ENCODE results near the gene TTF2.

Gene TTF2

GRCh38 chr1:117047271-117047670 is 12.9 kb upstream of the TTF2 start:
- no peak for DNase-seq

GRCh38 chr1:117049857-117050256 is 10.3 kb upstream of the TTF2 start:
- no peak for DNase-seq

GRCh38 chr1:117051224-117052064 is 8.7 kb upstream of the TTF2 start:
- no peak for DNase-seq

DNA sequence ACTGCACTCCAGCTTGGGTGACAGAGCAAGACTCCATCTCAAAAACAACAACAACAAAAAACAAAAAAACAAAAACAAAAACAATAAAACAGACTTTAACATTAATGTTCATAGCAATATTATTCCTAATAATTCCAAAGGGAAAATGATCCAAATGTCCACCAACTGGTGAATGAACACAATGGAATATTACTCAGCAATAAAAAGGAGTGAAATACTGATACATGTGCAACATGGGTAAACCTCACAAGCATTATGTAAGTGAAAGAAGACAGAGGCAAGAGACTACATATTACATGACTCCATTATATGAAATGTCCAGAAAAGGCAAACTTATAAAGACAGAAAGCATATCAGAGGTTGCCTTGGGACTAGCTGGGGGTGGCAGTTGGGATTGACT is 6.1 kb upstream of the TTF2 start:
- DNase-seq = no peak

DNA sequence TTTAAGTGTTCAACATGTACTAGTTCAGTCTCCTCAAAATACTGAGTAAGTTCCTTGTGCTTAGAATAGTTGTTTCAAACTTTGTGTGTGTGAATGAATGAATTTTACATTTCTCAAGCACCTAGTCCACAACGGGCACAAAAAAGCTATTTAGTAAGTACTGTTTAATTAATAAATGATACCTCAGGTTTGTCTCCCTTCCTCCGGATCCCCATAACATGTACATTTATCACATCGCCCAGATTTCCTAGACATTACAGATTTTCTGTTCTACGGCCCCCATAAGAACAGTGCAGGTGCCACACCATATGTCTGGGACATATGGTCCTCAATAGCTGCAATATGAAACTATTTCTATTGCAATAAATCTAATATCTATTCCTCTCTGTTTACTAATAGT is 1.3 kb upstream of the TTF2 start:
- DNase-seq = peak; percentile 59

- no peak for DNase-seq
These were observed 820 bp upstream of the TTF2 start for GRCh38 chr1:117059334-117059677.

DNA sequence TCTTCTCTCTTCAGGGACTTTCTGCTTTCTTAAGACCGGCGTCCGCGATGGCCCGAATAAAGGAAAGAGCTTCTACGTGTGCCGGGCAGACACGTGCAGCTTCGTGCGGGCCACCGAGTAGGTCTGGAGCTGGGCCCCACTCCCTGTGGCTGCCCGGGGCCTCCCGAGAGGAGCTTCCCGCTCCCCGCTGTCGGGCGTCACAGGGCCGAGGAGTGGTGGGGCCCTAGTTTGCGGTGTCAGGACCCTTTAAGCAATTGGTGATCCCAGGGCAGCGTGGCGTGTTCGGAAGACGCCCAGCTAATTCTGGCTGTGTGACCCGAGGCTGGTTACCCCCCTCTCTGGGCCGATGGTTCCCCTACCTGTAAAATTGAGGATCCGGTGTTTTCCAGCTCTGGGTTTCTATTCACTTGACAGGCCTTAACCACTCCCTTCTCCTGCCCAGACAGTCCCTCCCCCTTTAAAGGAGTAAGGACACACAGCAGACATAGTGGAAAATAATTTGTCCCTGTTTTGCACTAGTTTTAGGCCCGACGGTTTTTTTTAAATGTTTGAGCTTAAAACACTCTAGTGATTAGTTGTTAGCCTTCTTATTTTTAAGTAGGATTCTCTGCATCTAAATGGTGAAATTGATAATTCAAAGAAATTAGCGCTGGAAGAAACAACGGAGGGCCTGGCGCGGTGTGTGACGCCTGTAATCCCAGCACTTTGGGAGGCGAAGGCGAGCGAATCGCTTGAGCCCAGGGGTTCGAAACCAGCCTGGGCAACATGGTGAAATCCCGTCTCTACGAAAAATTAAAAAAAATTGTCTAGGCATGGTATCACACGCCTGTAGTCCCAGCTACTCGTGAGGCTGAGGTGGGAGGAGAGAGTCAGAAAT is 553 bp downstream of the TTF2 start:
- DNase-seq = no peak

- no peak for DNase-seq
These were observed 1.9 kb downstream of the TTF2 start for GRCh38 chr1:117061986-117062415.

DNA sequence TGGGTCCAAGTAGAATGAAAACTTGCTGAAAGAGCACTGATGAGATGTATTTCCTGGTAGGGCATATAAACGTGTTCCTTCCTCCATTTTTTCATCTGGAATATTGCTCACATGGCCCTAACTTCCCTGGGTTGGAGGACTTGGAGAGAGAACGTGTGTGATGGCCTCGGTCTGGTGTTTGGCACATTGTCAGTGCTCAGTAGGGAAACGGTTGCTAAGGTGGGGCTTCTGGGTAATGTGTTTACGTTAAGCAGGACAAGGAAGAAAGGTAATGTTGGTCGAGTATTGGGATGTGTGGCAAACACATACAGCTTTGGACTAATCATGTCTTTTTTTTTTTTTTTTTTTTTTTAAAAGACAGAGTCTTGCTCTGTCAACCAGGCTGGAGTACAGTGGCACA is 6.2 kb downstream of the TTF2 start:
- no peak for DNase-seq

DNA sequence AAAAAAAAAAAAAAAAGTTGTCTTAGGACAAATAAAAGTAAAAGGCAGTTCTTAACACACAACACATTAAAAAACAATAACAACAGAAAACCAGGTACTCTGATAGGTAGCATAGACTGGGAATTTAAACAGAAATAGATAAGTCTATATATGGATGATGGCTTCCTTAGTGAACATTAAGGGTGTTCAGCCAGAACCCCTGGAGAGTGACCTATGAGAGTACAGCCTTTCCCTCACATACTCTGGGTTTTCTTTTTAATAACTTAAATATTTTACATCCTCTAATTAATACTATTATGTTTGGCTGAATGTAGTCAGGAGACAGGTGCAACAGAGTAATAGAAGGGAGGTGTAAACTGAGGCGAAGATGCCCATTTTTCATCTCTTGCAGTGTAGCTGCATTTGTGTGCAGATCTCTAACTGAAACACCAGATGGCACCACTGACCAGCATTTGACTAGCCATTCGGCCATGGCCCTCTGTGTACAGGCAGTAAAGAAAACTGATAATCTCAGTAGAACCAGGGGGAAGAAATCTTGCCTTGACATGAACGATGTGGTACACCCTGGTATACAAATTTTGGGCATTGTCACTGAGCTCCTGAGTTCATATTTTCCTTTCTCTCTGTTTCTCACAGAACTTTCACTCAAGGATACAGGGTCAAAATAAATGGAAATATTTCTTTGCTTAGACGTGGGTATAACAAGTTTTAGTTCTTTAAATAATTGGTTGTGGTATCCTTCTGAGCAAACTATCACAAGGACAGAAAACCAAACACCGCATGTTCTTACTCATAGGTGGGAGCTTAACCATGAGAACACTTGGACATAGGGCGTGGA is 7.6 kb downstream of the TTF2 start:
- DNase-seq = peak; percentile 71

DNA sequence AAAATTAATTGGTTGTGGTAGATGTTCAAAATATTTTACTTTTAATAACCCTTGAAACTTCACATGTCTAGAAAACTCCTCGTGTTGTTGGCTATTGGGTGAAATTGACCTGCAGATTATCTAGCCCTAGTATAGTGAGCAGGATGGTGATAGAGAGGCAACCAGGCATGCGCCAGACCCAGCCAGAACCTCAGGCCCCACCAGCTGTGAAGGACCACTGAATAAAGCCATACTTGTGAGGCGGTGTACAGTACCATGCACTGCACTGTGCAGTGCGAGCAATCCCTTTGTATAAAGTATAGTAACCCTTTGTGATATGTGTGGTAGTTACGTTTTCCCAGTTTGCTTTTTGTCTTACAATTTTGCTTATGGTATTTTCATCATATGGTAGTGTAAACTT is 8.5 kb downstream of the TTF2 start:
- no peak for DNase-seq

DNA sequence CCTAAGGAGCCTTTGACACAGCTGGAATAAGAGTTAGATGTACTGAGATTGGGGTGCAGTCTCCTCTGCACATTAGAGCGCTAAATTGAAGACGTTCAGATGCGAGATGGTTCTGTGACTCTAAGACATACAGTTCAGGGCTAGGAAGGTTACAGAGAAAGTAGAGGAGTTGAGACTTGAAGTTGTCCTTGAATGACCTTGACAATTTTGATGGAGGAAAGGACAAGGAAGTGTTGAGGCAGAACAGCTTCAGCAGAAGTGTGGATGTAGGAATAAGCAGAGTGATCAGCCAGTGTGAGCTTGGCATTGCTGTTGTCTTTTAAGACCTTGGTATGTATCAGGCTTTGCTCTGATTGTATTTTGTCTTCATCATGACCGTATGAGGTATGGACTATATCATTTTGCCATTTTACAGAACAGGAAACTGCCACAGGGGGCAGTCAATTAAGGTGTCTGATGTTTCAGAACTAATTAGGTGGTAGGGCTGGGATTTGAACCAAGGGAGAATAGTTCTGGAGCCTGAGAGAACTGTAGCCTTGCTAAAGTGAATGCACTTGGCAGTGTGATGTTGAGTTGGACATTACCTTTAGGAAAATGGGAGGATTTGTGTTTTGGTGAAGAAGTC is 9.2 kb downstream of the TTF2 start:
- DNase-seq = no peak

DNA sequence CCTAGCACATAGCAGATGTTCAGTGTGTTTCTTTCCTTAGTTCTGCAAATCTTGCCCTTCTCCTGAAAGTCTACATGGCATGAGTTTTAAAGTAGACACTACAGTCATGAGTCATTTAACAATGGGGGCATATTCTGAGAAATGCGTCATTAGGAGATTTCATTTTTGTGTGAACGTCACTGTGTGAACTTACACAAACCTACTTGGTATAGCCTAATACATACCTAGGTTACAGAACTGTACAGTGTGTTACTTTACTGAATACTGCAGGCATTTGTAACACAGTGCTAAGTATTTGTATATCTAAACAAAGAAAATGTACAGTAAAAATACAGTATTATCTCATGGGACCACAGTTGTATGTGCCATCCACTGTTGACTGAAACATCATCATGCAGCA is 10.0 kb downstream of the TTF2 start:
- DNase-seq = no peak

GRCh38 chr1:117076648-117077047 is 16.5 kb downstream of the TTF2 start:
- no peak for DNase-seq

GRCh38 chr1:117077267-117077666 is 17.1 kb downstream of the TTF2 start:
- no peak for DNase-seq

GRCh38 chr1:117079737-117080136 is 19.6 kb downstream of the TTF2 start:
- no peak for DNase-seq

DNA sequence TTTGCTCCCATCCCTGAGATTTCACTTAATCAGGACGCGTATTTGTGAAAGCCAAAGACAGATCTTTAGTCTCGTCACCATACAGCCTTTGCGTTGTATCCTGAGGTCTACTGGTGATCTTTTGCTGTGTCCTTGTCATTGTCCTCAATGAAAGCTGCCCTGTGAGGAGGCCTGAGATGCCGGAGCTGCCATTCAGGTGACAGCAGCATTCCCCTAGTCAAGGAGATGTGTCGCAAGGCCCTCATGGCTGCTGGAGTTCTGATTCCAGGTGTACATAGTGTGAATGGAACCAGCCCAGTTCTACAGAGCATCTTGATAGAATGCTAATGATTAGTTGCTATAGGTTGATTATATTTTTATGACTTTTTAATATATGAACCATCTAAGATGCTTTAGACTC is 24.1 kb downstream of the TTF2 start:
- DNase-seq = no peak

DNA sequence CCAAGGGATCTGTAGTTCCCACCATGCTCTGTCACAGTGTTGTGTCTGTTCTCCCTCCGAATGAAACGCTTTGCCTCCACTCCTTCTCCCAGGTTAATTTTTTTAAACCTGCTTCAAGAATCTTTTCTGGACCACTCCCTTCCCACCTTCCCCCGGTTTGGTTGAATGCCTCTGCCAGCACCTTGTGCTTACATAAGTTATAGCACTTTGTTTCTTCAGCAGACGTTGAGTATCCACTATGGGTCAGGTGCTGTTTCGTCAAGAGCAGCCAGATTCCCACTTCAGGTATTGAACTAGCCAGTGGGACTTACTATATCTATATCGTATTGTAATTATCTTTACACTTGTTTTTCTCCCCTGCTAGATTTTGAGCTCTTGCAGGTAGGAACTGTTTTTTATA is 27.6 kb downstream of the TTF2 start:
- DNase-seq = no peak

- DNase-seq = no peak
These were observed 29.9 kb downstream of the TTF2 start for GRCh38 chr1:117089996-117090395.

GRCh38 chr1:117092594-117092993 is 32.5 kb downstream of the TTF2 start:
- DNase-seq = no peak

DNA sequence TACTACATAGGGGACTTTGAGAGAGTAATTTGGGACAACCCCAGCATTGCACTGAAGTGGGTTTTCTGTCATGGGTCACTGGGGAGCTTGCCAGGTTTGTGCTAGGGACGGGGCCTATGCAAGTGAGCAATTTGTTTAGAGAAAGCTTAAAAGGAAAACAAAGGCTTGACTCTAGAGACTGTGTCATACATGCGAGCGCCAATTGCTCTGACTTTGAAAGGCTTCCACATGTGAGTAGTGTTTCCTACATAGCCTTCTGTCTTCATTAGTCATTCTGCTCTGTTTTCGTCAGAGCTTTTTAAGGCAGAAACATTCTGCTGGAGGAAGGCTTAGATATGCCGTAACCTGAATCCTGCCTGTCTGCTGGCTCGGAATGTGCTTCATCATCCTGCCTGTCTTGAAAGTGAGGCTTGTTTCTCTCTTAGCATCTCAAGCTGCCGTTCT is 33.0 kb downstream of the TTF2 start:
- no peak for DNase-seq

DNA sequence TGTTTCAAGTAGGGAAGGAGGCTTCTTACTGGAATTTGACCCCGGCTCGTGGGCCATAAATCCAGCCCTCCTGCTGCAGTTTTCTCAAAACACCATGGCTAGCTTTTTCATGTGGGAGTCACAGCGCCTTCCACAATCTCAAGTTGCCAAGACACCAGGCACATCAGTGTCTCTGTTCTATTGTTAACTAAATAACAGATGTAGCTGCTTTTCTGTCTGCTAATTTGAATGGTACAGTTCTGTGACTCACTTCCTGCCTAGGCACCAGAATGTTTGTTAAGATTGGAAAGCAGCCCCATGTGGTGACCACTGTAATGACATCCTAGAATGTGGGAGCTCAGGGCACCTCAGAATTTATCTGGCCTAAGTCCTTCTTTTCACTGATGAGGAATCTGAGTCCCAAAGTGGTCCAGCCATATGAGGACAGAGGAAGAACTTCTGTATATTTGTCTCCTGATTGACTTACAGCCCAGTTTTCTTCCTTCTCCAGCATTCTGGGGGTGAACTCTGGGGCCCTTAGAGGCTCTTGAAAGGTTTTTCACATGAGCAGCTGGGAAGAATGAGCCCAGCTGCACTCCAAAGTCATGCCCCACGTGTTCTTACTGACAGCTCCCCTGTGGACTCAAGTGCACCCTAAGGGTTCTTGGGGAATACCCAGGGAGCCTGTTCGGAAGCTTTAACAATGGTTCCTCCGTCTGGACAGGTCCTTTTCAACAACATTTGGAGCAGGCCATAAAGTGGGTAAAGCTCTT is 33.9 kb downstream of the TTF2 start:
- DNase-seq = no peak

All from NCI-H1694 treated with DMSO at 0.1 percent for 48 hours (cell line).